ENCODE results near the gene FXYD4. TPM values are rescaled to one million over a fixed set of nuclear protein-coding genes. Genes with fewer than 3 reads are reported as not detected.

Gene FXYD4
- total RNA-seq, 2 donors from 2014 or later: not detected

GRCh38 chr10:43352951-43353350 is 18.5 kb upstream of the FXYD4 start:
- Histone ChIP-seq H3K4me3 (no peak overlapping the region), H3K4me1 (peaks cover 11% of the 10 kb centered on the region), H3K27ac (no peak overlapping the region), H3K36me3 (replicated peaks in 1 of 2; ENCODE audit: insufficient read depth in 1 of 2, low read depth in 2 of 2) (no peaks in the 10 kb centered on the region), H3K9me3 (no peaks in the 10 kb centered on the region), H3K27me3 (no peaks in the 10 kb centered on the region)
- WGBS, 2 donors: 51 to 54% methylated on average over 6 to 7 of the region's 7 CpGs
- TF ChIP-seq CTCF (IDR thresholded peaks at IDR 0.05) (no peak), POLR2A (IDR thresholded peaks at IDR 0.05) (no peak)
- ATAC-seq: no peak
- intact Hi-C loops (cut with DNase I): no loop called here
- no peak for DNase-seq

- ATAC-seq (peak; percentile 25), DNase-seq (no peak)
- Histone ChIP-seq H3K27ac (peak overlapping the region in 1 of 4 donors; percentile 41), H3K36me3 (replicated peaks in 1 of 2; ENCODE audit: insufficient read depth in 1 of 2, low read depth in 2 of 2) (no peaks in the 10 kb centered on the region), H3K4me1 (peaks cover 11% of the 10 kb centered on the region), H3K9me3 (no peaks in the 10 kb centered on the region), H3K27me3 (no peaks in the 10 kb centered on the region), H3K4me3 (no peak overlapping the region)
- intact Hi-C loops (cut with DNase I): no loop called here
- 17 to 34% methylated on average over 3 of the region's 3 CpGs for WGBS, 2 donors
- TF ChIP-seq CTCF (IDR thresholded peaks at IDR 0.05): no peak
- no peak for TF ChIP-seq POLR2A (IDR thresholded peaks at IDR 0.05)
These were observed 17.7 kb upstream of the FXYD4 start for GRCh38 chr10:43353495-43354329.

- TF ChIP-seq CTCF (IDR thresholded peaks at IDR 0.05) (no peak), POLR2A (IDR thresholded peaks at IDR 0.05) (no peak)
- 61 to 67% methylated on average over 2 of the region's 2 CpGs for WGBS, 2 donors
These were observed 17.2 kb upstream of the FXYD4 start for GRCh38 chr10:43354330-43354635.

GRCh38 chr10:43354879-43355380 is 16.5 kb upstream of the FXYD4 start:
- TF ChIP-seq POLR2A (IDR thresholded peaks at IDR 0.05): no peak
- no peak for TF ChIP-seq CTCF (IDR thresholded peaks at IDR 0.05)
- Histone ChIP-seq H3K27ac (no peak overlapping the region), H3K36me3 (replicated peaks in 1 of 2; ENCODE audit: insufficient read depth in 1 of 2, low read depth in 2 of 2) (no peaks in the 10 kb centered on the region), H3K4me1 (peaks cover 11% of the 10 kb centered on the region), H3K9me3 (no peaks in the 10 kb centered on the region), H3K4me3 (no peak overlapping the region), H3K27me3 (no peaks in the 10 kb centered on the region)
- DNase-seq (no peak), ATAC-seq (no peak)
- intact Hi-C loops (cut with DNase I): no loop called here
- 22 to 35% methylated on average over 2 of the region's 2 CpGs for WGBS, 2 donors

More at GRCh38 chr10:43354330-43354635, 17.2 kb upstream of the FXYD4 start:
- Histone ChIP-seq H3K36me3 (replicated peaks in 1 of 2; ENCODE audit: insufficient read depth in 1 of 2, low read depth in 2 of 2) (no peaks in the 10 kb centered on the region), H3K27ac (peak overlapping the region in 1 of 4 donors; percentile 41), H3K4me1 (peaks cover 11% of the 10 kb centered on the region), H3K9me3 (no peaks in the 10 kb centered on the region), H3K4me3 (no peak overlapping the region), H3K27me3 (no peaks in the 10 kb centered on the region)
- ATAC-seq (peak; percentile 6), DNase-seq (no peak)
- intact Hi-C loops (cut with DNase I): no loop called here
